Measurements from ENCODE around the gene NDRG3. TPM values are rescaled to one million over a fixed set of nuclear protein-coding genes. Genes with fewer than 3 reads are reported as not detected.

The NDRG3 gene
- total RNA-seq, 1 experiment from 2014 or later = 55.6 TPM

- Histone ChIP-seq H3K4me2 (peak overlapping the region; percentile 90), H3K4me1 (replicated peaks; ENCODE audit: insufficient read depth) (peaks cover 22% of the 10 kb centered on the region), H3K36me3 (ENCODE audit: low read depth) (peaks cover 36% of the 10 kb centered on the region), H3K9me3 (ENCODE audit: insufficient read depth, low read depth) (no peaks in the 10 kb centered on the region), H2AFZ (no peak overlapping the region), H3K4me3 (peak overlapping the region; percentile 100), H3K79me2 (ENCODE audit: low read depth) (peaks cover 61% of the 10 kb centered on the region), H3K27me3 (ENCODE audit: insufficient read depth, low read depth) (no peaks in the 10 kb centered on the region), H3K27ac (peak overlapping the region; percentile 95), H3F3A (ENCODE audit: insufficient read depth, low read depth) (peaks cover 75% of the 10 kb centered on the region), H4K20me1 (ENCODE audit: insufficient read depth) (peaks cover 22% of the 10 kb centered on the region), H3K9me2 (ENCODE audit: insufficient read depth) (no peaks in the 10 kb centered on the region)
- no peak for TF ChIP-seq CTCF (conservative IDR thresholded peaks at IDR 0.05)
- no peak for TF ChIP-seq EZH2 (IDR thresholded peaks at IDR 0.05; ENCODE audit: low read depth)
- ChIA-PET CTCF (no interaction called here), POLR2A (ENCODE audit: unreplicated experiment) (no interaction called here)
- DNase-seq = peak; percentile 79 to 95
- intact Hi-C loops (cut with micrococcal nuclease; ENCODE audit: unreplicated experiment) = loop anchor here (5.0 kb wide), 2 partner anchors 140 to 145 kb away; partner anchors contain the start of gene NDRG3
- TSS peak; percentile 24 for BruUV-seq (replicated peaks)
Observed at GRCh38 chr20:36607586-36608387, 138.1 kb downstream of the NDRG3 start.

GRCh38 chr20:36606158-36607066 lies 139.5 kb downstream of the NDRG3 start:
- H3K4me1 ChIP-seq (replicated peaks; ENCODE audit: insufficient read depth) = peaks cover 22% of the 10 kb centered on the region
- H3K9me2 ChIP-seq (ENCODE audit: insufficient read depth) = no peaks in the 10 kb centered on the region
- peaks cover 28% of the 10 kb centered on the region for H3K36me3 ChIP-seq (ENCODE audit: low read depth)
- ChIA-PET POLR2A (ENCODE audit: unreplicated experiment) (interaction anchor here (0.5 kb wide), 1 partner anchor 951 kb away, joined by 7 read pairs; no protein-coding TSS in a partner anchor), CTCF (interaction anchor here (0.5 to 1.3 kb wide), 8 partner anchors 17 to 277 kb away, joined by 3 to 6 read pairs (median 4); partner anchors contain the start of gene DSN1)
- intact Hi-C loops (cut with micrococcal nuclease; ENCODE audit: unreplicated experiment) = loop anchor here (5.0 kb wide), 2 partner anchors 141 to 144 kb away; partner anchors contain the start of gene NDRG3
- H4K20me1 ChIP-seq (ENCODE audit: insufficient read depth) = peaks cover 15% of the 10 kb centered on the region
- H3K27me3 ChIP-seq (ENCODE audit: insufficient read depth, low read depth) = no peaks in the 10 kb centered on the region
- peak overlapping the region; percentile 90 for H3K4me2 ChIP-seq
- peak overlapping the region; percentile 95 for H3K27ac ChIP-seq
- no peaks in the 10 kb centered on the region for H3K9me3 ChIP-seq (ENCODE audit: insufficient read depth, low read depth)
- peaks cover 62% of the 10 kb centered on the region for H3F3A ChIP-seq (ENCODE audit: insufficient read depth, low read depth)
- peak overlapping the region; percentile 73 for H2AFZ ChIP-seq
- peak overlapping the region; percentile 100 for H3K4me3 ChIP-seq
- BruUV-seq (replicated peaks) = TSS peak; percentile 22
- H3K79me2 ChIP-seq (ENCODE audit: low read depth) = peaks cover 52% of the 10 kb centered on the region
- TF ChIP-seq EZH2 (IDR thresholded peaks at IDR 0.05; ENCODE audit: low read depth) (no peak), CTCF (conservative IDR thresholded peaks at IDR 0.05) (no peak)
- DNase-seq = peak; percentile 56 to 67

Measured in PC-9 (cell line).